A549 treated with RU486 at 1 μM for 4 hours (cell line): ENCODE measurements around the gene SELENOV. TPM values are rescaled to one million over a fixed set of nuclear protein-coding genes. Genes with fewer than 3 reads are reported as not detected.

Source experiments
- total RNA-seq: library from RNA; stranded (reverse); fragments of 200-300 nt; extraction: Qiagen RNA extraction; gene quantifications from 5 replicates; pipeline ENCODE4 v1.2.3, GENCODE V29; 2022; ENCODE audit warnings: low read depth

Gene SELENOV
- not detected in 5 replicates for total RNA-seq

GRCh38 chr19:39514840-39515550, at the start of gene SELENOV:
TSS of gene SELENOV (plus strand) at chr19:39515139. CDS start at chr19:39515213, 74 bp downstream.

DNA sequence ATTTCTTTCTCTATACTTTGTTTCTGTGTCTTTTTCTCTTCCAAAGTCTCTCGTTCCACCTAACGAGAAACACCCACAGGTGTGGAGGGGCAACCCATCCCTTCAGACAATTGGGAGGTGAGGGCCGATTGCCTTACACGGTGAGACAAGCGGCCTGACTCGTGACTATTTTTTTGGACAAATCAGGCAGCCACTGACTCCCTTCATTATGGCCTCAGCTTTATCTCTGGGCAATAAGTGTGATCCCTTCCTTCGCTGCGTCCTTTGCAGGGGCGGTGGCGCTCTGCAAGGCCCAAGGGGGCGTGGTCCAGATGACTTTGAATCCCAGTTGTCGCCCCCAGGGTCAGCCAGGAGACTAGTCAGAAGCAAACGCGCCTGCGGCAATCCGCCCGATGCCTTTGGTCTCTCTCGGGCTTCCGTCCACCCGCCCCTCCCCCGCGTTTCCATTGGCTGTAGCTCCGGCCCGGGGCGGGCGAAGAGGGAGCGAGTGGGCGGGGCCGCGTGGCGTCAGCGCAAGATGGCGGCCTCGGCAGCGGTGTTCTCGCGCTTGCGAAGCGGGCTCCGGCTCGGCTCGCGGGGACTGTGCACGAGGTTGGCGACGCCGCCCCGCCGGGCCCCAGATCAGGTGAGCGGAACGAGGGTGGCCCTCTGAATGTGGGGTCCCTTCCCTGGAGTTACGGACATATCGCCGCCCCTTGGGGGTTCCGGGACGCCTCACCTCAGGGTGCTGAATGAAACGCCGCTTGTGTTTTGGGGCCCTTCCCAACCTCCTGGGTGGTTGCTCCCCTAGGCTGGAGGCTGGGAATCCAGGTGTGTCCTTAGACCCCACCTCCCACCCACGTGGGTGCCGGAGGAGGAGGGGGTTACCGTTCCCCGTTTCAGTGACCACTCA, 34.4 kb upstream of the SELENOV start, which contains the start of gene TIMM50:
Gene TIMM50, plus strand, starts transcription at position 502 of the 892 bp plus-strand sequence. Its CDS starts 16 bp downstream, at position 518.

DNA sequence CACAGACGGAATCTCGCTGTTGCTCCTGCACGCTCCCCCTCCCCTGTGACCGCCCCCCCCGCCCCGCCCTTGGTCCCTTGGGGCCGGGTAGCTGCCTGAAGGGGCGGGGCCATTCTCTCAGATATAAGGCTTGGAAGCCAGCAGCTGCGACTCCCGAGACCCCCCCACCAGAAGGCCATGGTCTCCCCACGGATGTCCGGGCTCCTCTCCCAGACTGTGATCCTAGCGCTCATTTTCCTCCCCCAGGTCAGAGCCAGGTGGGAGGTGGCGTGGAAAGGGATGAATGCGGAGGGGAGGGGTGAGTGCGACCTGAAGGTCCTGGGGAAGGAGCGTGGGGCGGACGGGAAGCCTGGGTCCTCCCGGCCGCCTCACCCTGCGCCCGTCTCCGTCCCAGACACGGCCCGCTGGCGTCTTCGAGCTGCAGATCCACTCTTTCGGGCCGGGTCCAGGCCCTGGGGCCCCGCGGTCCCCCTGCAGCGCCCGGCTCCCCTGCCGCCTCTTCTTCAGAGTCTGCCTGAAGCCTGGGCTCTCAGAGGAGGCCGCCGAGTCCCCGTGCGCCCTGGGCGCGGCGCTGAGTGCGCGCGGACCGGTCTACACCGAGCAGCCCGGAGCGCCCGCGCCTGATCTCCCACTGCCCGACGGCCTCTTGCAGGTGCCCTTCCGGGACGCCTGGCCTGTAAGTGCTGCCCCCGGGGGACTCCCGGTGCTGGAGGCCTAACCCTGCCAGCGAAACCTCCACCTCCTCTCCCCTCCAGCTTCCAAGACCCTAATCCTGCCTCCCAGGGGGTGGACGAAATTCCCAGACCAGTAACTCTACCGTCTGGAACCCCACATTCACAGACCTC, 15.9 kb upstream of the SELENOV start, which contains the start of gene DLL3:
Gene DLL3, plus strand, starts transcription at position 150 of the 845 bp plus-strand sequence. Its CDS starts 28 bp downstream, at position 178.

DNA sequence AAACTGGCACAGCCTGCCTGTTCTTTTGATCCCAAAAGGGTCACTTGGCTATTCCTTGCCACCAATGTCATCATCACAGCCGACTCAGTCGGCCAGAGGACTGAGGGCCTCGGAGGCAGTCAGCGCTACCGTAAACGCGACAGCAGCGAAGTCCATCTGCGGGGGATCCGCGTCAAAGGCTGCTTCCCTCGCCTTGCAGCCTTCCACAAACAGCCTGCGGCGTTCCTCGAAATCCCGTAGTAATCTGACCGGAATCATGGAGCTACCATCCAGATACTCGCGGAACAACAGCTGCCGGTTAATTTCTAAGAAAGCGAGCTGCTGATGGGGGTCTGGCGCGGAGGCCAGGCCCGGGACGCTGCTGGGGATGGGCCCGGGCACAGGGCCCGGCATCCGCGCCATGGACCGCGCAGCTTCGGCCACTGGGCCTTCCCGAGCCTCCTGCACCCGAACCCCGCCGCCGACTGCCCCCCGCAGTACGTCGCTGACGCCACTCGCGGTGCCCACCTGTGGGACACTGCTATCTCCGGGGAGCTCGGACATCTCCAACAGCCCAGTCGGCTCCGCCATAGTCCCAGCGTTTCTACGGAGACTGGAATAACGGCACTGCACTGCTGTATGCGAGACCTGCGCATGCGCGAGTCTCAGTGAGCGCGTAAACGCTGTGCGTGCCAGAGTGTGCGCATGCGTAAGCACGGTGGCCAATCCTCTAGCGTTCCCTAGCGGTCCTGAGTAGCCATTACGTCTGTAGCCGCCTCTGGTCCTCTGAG, 17.5 kb downstream of the SELENOV start, which contains the start of gene EID2B:
Gene EID2B, minus strand, starts transcription at position 620 of the 770 bp plus-strand sequence. Its CDS starts 50 bp downstream, at position 570.

GRCh38 chr19:39539518-39540332, 24.8 kb downstream of the SELENOV start, which contains the start of gene EID2:
TSS of gene EID2 (minus strand) at chr19:39540161. CDS start at chr19:39540079, 82 bp downstream.

Other genes with a start within 250 kb of the SELENOV start
- not detected in 5 replicates for gene IFNL2, start 246.7 kb upstream of the SELENOV start, total RNA-seq
- gene IFNL1, start 218.7 kb upstream of the SELENOV start, total RNA-seq: 0.23 to 0.28 TPM in 2 of 5 replicates, not detected in the others
- gene LRFN1, start 194.3 kb upstream of the SELENOV start, total RNA-seq: 8.1 to 13.5 TPM (median 12.4 TPM) in 5 replicates
- gene GMFG, start 179.1 kb upstream of the SELENOV start, total RNA-seq: 0.66 to 0.81 TPM (median 0.67 TPM) in 3 of 5 replicates, not detected in the others
- gene SAMD4B, start 172.7 kb upstream of the SELENOV start, total RNA-seq: 108 to 185 TPM (median 171 TPM) in 5 replicates
- 67.3 to 78.0 TPM (median 73.7 TPM) in 5 replicates for gene PAF1, start 124.0 kb upstream of the SELENOV start, total RNA-seq
- gene MED29, start 123.8 kb upstream of the SELENOV start, total RNA-seq: 59.2 to 65.9 TPM (median 63.2 TPM) in 5 replicates
- 57.1 to 99.4 TPM (median 73.3 TPM) in 5 replicates for gene ZFP36, start 108.3 kb upstream of the SELENOV start, total RNA-seq
- gene PLEKHG2, start 102.5 kb upstream of the SELENOV start, total RNA-seq: 38.2 to 63.9 TPM (median 46.0 TPM) in 5 replicates
- gene RPS16, start 79.2 kb upstream of the SELENOV start, total RNA-seq: 6,019 to 7,343 TPM (median 7,191 TPM) in 5 replicates
- gene SUPT5H, start 69.6 kb upstream of the SELENOV start, total RNA-seq: 166 to 195 TPM (median 192 TPM) in 5 replicates
- 173 to 236 TPM (median 217 TPM) in 5 replicates for gene TIMM50, start 34.3 kb upstream of the SELENOV start, total RNA-seq
- 6.3 to 11.9 TPM (median 11.1 TPM) in 5 replicates for gene DLL3, start 16.2 kb upstream of the SELENOV start, total RNA-seq
- 8.0 to 10.9 TPM (median 9.2 TPM) in 5 replicates for gene EID2B, start 17.7 kb downstream of the SELENOV start, total RNA-seq
- gene EID2, start 25.0 kb downstream of the SELENOV start, total RNA-seq: 27.0 to 55.8 TPM (median 49.7 TPM) in 5 replicates
- not detected in 5 replicates for gene LGALS13, start 87.4 kb downstream of the SELENOV start, total RNA-seq
- gene LGALS16, start 140.8 kb downstream of the SELENOV start, total RNA-seq: not detected in 5 replicates
- gene LGALS14, start 189.3 kb downstream of the SELENOV start, total RNA-seq: not detected in 5 replicates
- not detected in 5 replicates for gene CLC, start 222.9 kb downstream of the SELENOV start, total RNA-seq